HEK293 (cell line): ENCODE data around the gene CAPN10.

Source experiments
- CTCF ChIA-PET: fragments of 350-600 bp; formaldehyde crosslinking; extraction: SDS; loops from one replicate; lab custom pipeline; 2021; ENCODE audit warnings: antibody characterized with exemption; lab: Yijun Ruan, JAX
- POLR2A ChIA-PET: fragments of 300-600 bp; formaldehyde crosslinking; extraction: SDS; loops from one replicate; lab custom pipeline; 2020; ENCODE audit warnings: antibody characterized with exemption, inconsistent platforms; lab: Yijun Ruan, JAX
- H3K27ac ChIP-seq: fragments of 200-500 bp; sonication (Bioruptor generic); 2 replicates; pipeline ENCODE4 v1.5.1; 2014; ENCODE audit warnings: low read depth, low read length, control low read depth, inconsistent platforms; ENCODE audit errors: extremely low read depth
- H3K36me3 ChIP-seq, 2 experiments: fragments of 200-500 bp in 1 of 2; sonication (Bioruptor generic) in 1 of 2; 1 replicate in 1 of 2; 2 replicates in 1 of 2; pipeline ENCODE4 v1.5.1; 2014 to 2017; ENCODE audit warnings: inconsistent platforms in 2 of 2, low read length in 2 of 2; ENCODE audit not compliant: control insufficient read depth in 2 of 2, insufficient read depth in 1 of 2
- H3K4me1 ChIP-seq: fragments of 200-500 bp; sonication (Bioruptor generic); 2 replicates; pipeline ENCODE4 v1.5.1; 2014; ENCODE audit warnings: mild to moderate bottlenecking, low read length, inconsistent platforms; ENCODE audit not compliant: control insufficient read depth, insufficient read depth
- H3K4me3 ChIP-seq: 2 replicates; pipeline ENCODE4 v1.5.1; 2011; ENCODE audit warnings: low read depth, mild to moderate bottlenecking, control low read depth, low read length, moderate library complexity
- H3K9me3 ChIP-seq: fragments of 200-500 bp; sonication (Bioruptor generic); 2 replicates; pipeline ENCODE4 v1.5.1; 2014; ENCODE audit warnings: low read depth, low read length, inconsistent platforms; ENCODE audit not compliant: control insufficient read depth, insufficient read depth
- CTCF ChIP-seq: fragments of 450-650 bp; formaldehyde crosslinking; IDR thresholded peaks from 2 replicates; pipeline ENCODE4 v1.5.1; 2016; ENCODE audit warnings: missing biosample characterization, missing genetic modification characterization
- GLIS1 ChIP-seq: fragments of 450-650 bp; formaldehyde crosslinking; IDR thresholded peaks from 2 replicates; pipeline ENCODE4 v1.5.1; 2016; ENCODE audit warnings: missing biosample characterization, missing genetic modification characterization
- KLF9 ChIP-seq: fragments of 450-650 bp; formaldehyde crosslinking; IDR thresholded peaks from 2 replicates; pipeline ENCODE4 v1.5.1; 2016; ENCODE audit warnings: missing biosample characterization, missing genetic modification characterization, low read depth
- PRDM10 ChIP-seq: fragments of 450-650 bp; formaldehyde crosslinking; IDR thresholded peaks from 2 replicates; pipeline ENCODE4 v1.5.1; 2016; ENCODE audit warnings: missing biosample characterization, missing genetic modification characterization
- REST ChIP-seq: fragments of 450-650 bp; formaldehyde crosslinking; IDR thresholded peaks from 2 replicates; pipeline ENCODE4 v1.5.1; 2016; ENCODE audit warnings: missing biosample characterization, missing genetic modification characterization
- ZBTB7A ChIP-seq: fragments of 450-650 bp; formaldehyde crosslinking; IDR thresholded peaks from 2 replicates; pipeline ENCODE4 v1.5.1; 2016; ENCODE audit warnings: low read depth, missing biosample characterization, missing genetic modification characterization
- ZFP37 ChIP-seq: fragments of 450-650 bp; formaldehyde crosslinking; IDR thresholded peaks from 2 replicates; pipeline ENCODE4 v1.5.1; 2016; ENCODE audit warnings: missing biosample characterization, missing genetic modification characterization
- ZNF133 ChIP-seq: fragments of 450-650 bp; formaldehyde crosslinking; IDR thresholded peaks from 2 replicates; pipeline ENCODE4 v1.5.1; 2016; ENCODE audit warnings: missing biosample characterization, missing genetic modification characterization
- ZNF175 ChIP-seq: fragments of 450-650 bp; formaldehyde crosslinking; IDR thresholded peaks from 2 replicates; pipeline ENCODE4 v1.5.1; 2016; ENCODE audit warnings: missing biosample characterization, missing genetic modification characterization
- ZNF223 ChIP-seq: fragments of 450-650 bp; formaldehyde crosslinking; IDR thresholded peaks from 2 replicates; pipeline ENCODE4 v1.5.1; 2016; ENCODE audit warnings: missing biosample characterization, missing genetic modification characterization
- ZNF292 ChIP-seq: fragments of 450-650 bp; formaldehyde crosslinking; IDR thresholded peaks from 2 replicates; pipeline ENCODE4 v1.5.1; 2016; ENCODE audit warnings: low read depth, missing biosample characterization, missing genetic modification characterization, borderline replicate concordance
- ZNF449 ChIP-seq: fragments of 450-650 bp; formaldehyde crosslinking; IDR thresholded peaks from 2 replicates; pipeline ENCODE4 v1.5.1; 2017; ENCODE audit warnings: missing biosample characterization, mild to moderate bottlenecking, missing genetic modification characterization, moderate library complexity
- ZNF530 ChIP-seq: fragments of 450-650 bp; formaldehyde crosslinking; IDR thresholded peaks from 2 replicates; pipeline ENCODE4 v1.5.1; 2016; ENCODE audit warnings: low read depth, missing biosample characterization, missing genetic modification characterization
- ZNF555 ChIP-seq: fragments of 450-650 bp; formaldehyde crosslinking; conservative IDR thresholded peaks from 2 replicates; pipeline ENCODE4 v1.5.1; 2017; ENCODE audit warnings: missing biosample characterization, mild to moderate bottlenecking, missing genetic modification characterization, inconsistent platforms
- ZNF677 ChIP-seq: fragments of 450-650 bp; IDR thresholded peaks from 2 replicates; pipeline ENCODE4 v1.5.0; 2018; ENCODE audit warnings: missing biosample characterization, mild to moderate bottlenecking, missing genetic modification characterization, moderate library complexity
- ZNF76 ChIP-seq: fragments of 450-650 bp; formaldehyde crosslinking; IDR thresholded peaks from 2 replicates; pipeline ENCODE4; 2016; ENCODE audit warnings: low read depth, missing biosample characterization, missing genetic modification characterization, borderline replicate concordance
- ZNF776 ChIP-seq: fragments of 450-650 bp; formaldehyde crosslinking; IDR thresholded peaks from 2 replicates; pipeline ENCODE4 v1.5.0; 2017; ENCODE audit warnings: missing biosample characterization, missing genetic modification characterization, borderline replicate concordance
- ZNF830 ChIP-seq: fragments of 450-650 bp; IDR thresholded peaks from 2 replicates; pipeline ENCODE4 v1.5.0; 2018; ENCODE audit warnings: missing biosample characterization, missing genetic modification characterization, low read depth, mild to moderate bottlenecking, moderate library complexity
- ZSCAN18 ChIP-seq: fragments of 450-650 bp; formaldehyde crosslinking; IDR thresholded peaks from 2 replicates; pipeline ENCODE4 v1.5.1; 2016; ENCODE audit warnings: missing biosample characterization, missing genetic modification characterization

Gene CAPN10

GRCh38 chr2:240599141-240599583, 12.6 kb downstream of the CAPN10 start:
- Histone ChIP-seq H3K9me3 (no peaks in the 10 kb centered on the region), H3K4me1 (no peaks in the 10 kb centered on the region), H3K27ac (no peak overlapping the region), H3K4me3 (no peak overlapping the region), H3K36me3 (peaks cover 0 to 59% of the 10 kb centered on the region in 2 experiments; a peak in 2 of 3 replicates)
- TF ChIP-seq ZNF776 (tag by site-specific recombination) (no peak), KLF9 (tag by site-specific recombination) (no peak), ZNF76 (tag by site-specific recombination) (no peak), ZNF530 (tag by site-specific recombination) (no peak), ZNF223 (no peak)
- ChIA-PET POLR2A (interaction anchor here (4.5 kb wide), 1 partner anchor 12 kb away, joined by 14 read pairs; the partner anchor contains the start of gene CAPN10), CTCF (no interaction called here)

GRCh38 chr2:240600451-240600961, 14.0 kb downstream of the CAPN10 start:
- CTCF ChIA-PET: interaction anchor here (0.5 kb wide), 1 partner anchor 20 kb away, joined by 3 read pairs; no protein-coding TSS in a partner anchor
- POLR2A ChIA-PET: interaction anchor here (4.5 kb wide), 1 partner anchor 13 kb away, joined by 14 read pairs; the partner anchor contains the start of gene CAPN10
- TF ChIP-seq ZNF175 (tag by site-specific recombination): no peak
- TF ChIP-seq ZNF830 (tag by site-specific recombination): no peak
- no peak for TF ChIP-seq REST
- no peak for TF ChIP-seq ZNF449 (tag by site-specific recombination)
- TF ChIP-seq PRDM10 (tag by site-specific recombination): no peak
- no peak for TF ChIP-seq ZNF555 (tag by site-specific recombination)
- no peak for TF ChIP-seq ZNF677 (tag by site-specific recombination)
- TF ChIP-seq ZSCAN18 (tag by site-specific recombination): no peak
- TF ChIP-seq ZNF292 (tag by site-specific recombination): no peak
- no peak for TF ChIP-seq ZNF133 (tag by site-specific recombination)
- TF ChIP-seq GLIS1 (tag by site-specific recombination): no peak
- no peak for TF ChIP-seq ZFP37 (tag by site-specific recombination)
- no peak for TF ChIP-seq ZBTB7A
- TF ChIP-seq CTCF: no peak

More at GRCh38 chr2:240600451-240600961, 14.0 kb downstream of the CAPN10 start:
- Histone ChIP-seq H3K4me1 (no peaks in the 10 kb centered on the region; the same call in 1 of the 2 replicates), H3K27ac (no peak overlapping the region), H3K36me3 (peaks cover 0 to 51% of the 10 kb centered on the region in 2 experiments; a peak in 2 of 3 replicates), H3K4me3 (no peak overlapping the region), H3K9me3 (no peaks in the 10 kb centered on the region)
